SK-N-SH treated with all-trans-retinoic acid at 6 μM for 48 hours (cell line): ENCODE data around the gene DGKG.

Experiments used
- ATAC-seq: fragments of 200-7000 bp; cut with Tn5 transposase; 3 replicates; pipeline ENCODE4 v1.9.1; 2020; ENCODE audit warnings: mild to moderate bottlenecking, moderate library complexity
- ARNTL ChIP-seq: fragments of 450-650 bp; formaldehyde crosslinking; IDR thresholded peaks from 2 replicates; pipeline ENCODE4 v1.5.0; 2020; ENCODE audit warnings: low read depth, mild to moderate bottlenecking, moderate library complexity, borderline replicate concordance
- BACH2 ChIP-seq: fragments of 250-450 bp; sonication (Bioruptor Pico); IDR thresholded peaks from 2 replicates; pipeline ENCODE4 v1.9.0; 2021; ENCODE audit warnings: mild to moderate bottlenecking, borderline replicate concordance
- CREB5 ChIP-seq: fragments of 250-450 bp; sonication (Bioruptor Pico); IDR thresholded peaks from 2 replicates; pipeline ENCODE4 v1.5.1; 2020; ENCODE audit warnings: low read depth, mild to moderate bottlenecking, moderate library complexity
- CSDC2 ChIP-seq: fragments of 250-450 bp; sonication (Bioruptor Pico); IDR thresholded peaks from 2 replicates; pipeline ENCODE4 v1.5.0; 2020; ENCODE audit warnings: mild to moderate bottlenecking, moderate library complexity
- CSRNP3 ChIP-seq: fragments of 250-450 bp; sonication (Bioruptor Pico); IDR thresholded peaks from 2 replicates; pipeline ENCODE4 v1.5.1; 2021; ENCODE audit warnings: mild to moderate bottlenecking, moderate library complexity
- ESRRG ChIP-seq: fragments of 250-450 bp; sonication (Bioruptor Pico); IDR thresholded peaks from 2 replicates; pipeline ENCODE4 v1.6.1; 2021; ENCODE audit warnings: mild to moderate bottlenecking
- GLIS3 ChIP-seq: fragments of 250-450 bp; sonication (Bioruptor Pico); IDR thresholded peaks from 2 replicates; pipeline ENCODE4 v1.5.0; 2020; ENCODE audit warnings: mild to moderate bottlenecking, moderate library complexity
- ISL1 ChIP-seq: fragments of 250-450 bp; sonication (Bioruptor Pico); IDR thresholded peaks from 2 replicates; pipeline ENCODE4 v2.1.2; 2022; ENCODE audit warnings: mild to moderate bottlenecking, moderate library complexity
- OSR1 ChIP-seq: fragments of 250-450 bp; sonication (Bioruptor Pico); IDR thresholded peaks from 2 replicates; pipeline ENCODE4 v1.8.0; 2022; ENCODE audit warnings: moderate library complexity, mild to moderate bottlenecking, inconsistent platforms
- PATZ1 ChIP-seq: fragments of 250-450 bp; sonication (Bioruptor Pico); IDR thresholded peaks from 2 replicates; pipeline ENCODE4 v1.8.0; 2020; ENCODE audit warnings: mild to moderate bottlenecking, moderate library complexity, borderline replicate concordance
- PPARA ChIP-seq: fragments of 250-450 bp; sonication (Bioruptor Pico); IDR thresholded peaks from 2 replicates; pipeline ENCODE4 v1.5.0; 2020; ENCODE audit warnings: mild to moderate bottlenecking, borderline replicate concordance
- RARB ChIP-seq: fragments of 250-450 bp; sonication (Bioruptor Pico); IDR thresholded peaks from 2 replicates; pipeline ENCODE4 v1.8.0; 2021; ENCODE audit warnings: mild to moderate bottlenecking, moderate library complexity
- SNAI2 ChIP-seq: fragments of 250-450 bp; sonication (Bioruptor Pico); IDR thresholded peaks from 2 replicates; pipeline ENCODE4 v1.5.0; 2020; ENCODE audit warnings: mild to moderate bottlenecking, moderate library complexity
- TCF4 ChIP-seq: fragments of 250-450 bp; sonication (Bioruptor Pico); IDR thresholded peaks from 2 replicates; pipeline ENCODE4 v1.8.0; 2021; ENCODE audit warnings: mild to moderate bottlenecking, moderate library complexity, borderline replicate concordance
- TOX ChIP-seq: fragments of 250-450 bp; sonication (Bioruptor Pico); IDR thresholded peaks from 2 replicates; pipeline ENCODE4 v1.8.0; 2021; ENCODE audit warnings: mild to moderate bottlenecking, moderate library complexity, borderline replicate concordance
- TSHZ2 ChIP-seq: fragments of 250-450 bp; sonication (Bioruptor Pico); IDR thresholded peaks from 2 replicates; pipeline ENCODE4 v1.5.0; 2020; ENCODE audit warnings: mild to moderate bottlenecking, moderate library complexity
- ZC3H10 ChIP-seq: fragments of 250-450 bp; sonication (Bioruptor Pico); IDR thresholded peaks from 2 replicates; pipeline ENCODE4 v1.5.1; 2021; ENCODE audit warnings: mild to moderate bottlenecking, moderate library complexity
- ZFP3 ChIP-seq: fragments of 250-450 bp; sonication (Bioruptor Pico); IDR thresholded peaks from 2 replicates; pipeline ENCODE4 v1.5.0; 2020; ENCODE audit warnings: mild to moderate bottlenecking, moderate library complexity
- ZFP30 ChIP-seq: fragments of 450-650 bp; formaldehyde crosslinking; IDR thresholded peaks from 2 replicates; pipeline ENCODE4 v1.5.0; 2022; ENCODE audit warnings: mild to moderate bottlenecking, moderate library complexity
- ZNF565 ChIP-seq: fragments of 450-650 bp; formaldehyde crosslinking; conservative IDR thresholded peaks from 2 replicates; pipeline ENCODE4 v1.5.0; 2020; ENCODE audit warnings: low read depth, mild to moderate bottlenecking, moderate library complexity
- ZNF70 ChIP-seq: fragments of 450-650 bp; formaldehyde crosslinking; IDR thresholded peaks from 2 replicates; pipeline ENCODE4 v1.5.0; 2020; ENCODE audit warnings: mild to moderate bottlenecking, moderate library complexity
- ZNF8 ChIP-seq: fragments of 450-650 bp; formaldehyde crosslinking; IDR thresholded peaks from 2 replicates; pipeline ENCODE4 v1.5.0; 2020; ENCODE audit warnings: mild to moderate bottlenecking, moderate library complexity

Gene DGKG

GRCh38 chr3:186200726-186201125 is 161.3 kb downstream of the DGKG start:
- ATAC-seq = no peak
- TF ChIP-seq CSDC2 (no peak), PPARA (CRISPR knock-in tag) (no peak), ZC3H10 (CRISPR knock-in tag) (no peak), RARB (CRISPR knock-in tag) (no peak), OSR1 (no peak), ZFP30 (CRISPR knock-in tag) (no peak), CREB5 (CRISPR knock-in tag) (no peak), GLIS3 (CRISPR knock-in tag) (no peak), PATZ1 (no peak), ZFP3 (CRISPR knock-in tag) (no peak), SNAI2 (no peak), TOX (no peak), TSHZ2 (CRISPR knock-in tag) (no peak), ISL1 (no peak), TCF4 (CRISPR knock-in tag) (no peak), ARNTL (CRISPR knock-in tag) (no peak), ZNF8 (CRISPR knock-in tag) (no peak), ESRRG (CRISPR knock-in tag) (no peak), CSRNP3 (CRISPR knock-in tag) (no peak), ZNF565 (CRISPR knock-in tag) (no peak)

- no peak for ATAC-seq
- TF ChIP-seq ZNF8 (CRISPR knock-in tag) = no peak
- TF ChIP-seq ISL1 = no peak
- TF ChIP-seq ARNTL (CRISPR knock-in tag) = no peak
- no peak for TF ChIP-seq BACH2
- no peak for TF ChIP-seq ESRRG (CRISPR knock-in tag)
- no peak for TF ChIP-seq TOX
- no peak for TF ChIP-seq RARB (CRISPR knock-in tag)
Measured at GRCh38 chr3:186198442-186198841, 163.6 kb downstream of the DGKG start.

GRCh38 chr3:186194451-186194811 is 167.6 kb downstream of the DGKG start:
- TF ChIP-seq ARNTL (CRISPR knock-in tag) (no peak), ZNF565 (CRISPR knock-in tag) (no peak), ZNF8 (CRISPR knock-in tag) (no peak), SNAI2 (no peak), BACH2 (no peak), CSRNP3 (CRISPR knock-in tag) (no peak), ZFP3 (CRISPR knock-in tag) (no peak), ZNF70 (no peak), ZFP30 (CRISPR knock-in tag) (no peak), ZC3H10 (CRISPR knock-in tag) (no peak), TOX (no peak), ESRRG (CRISPR knock-in tag) (no peak), CREB5 (CRISPR knock-in tag) (no peak), GLIS3 (CRISPR knock-in tag) (no peak), ISL1 (no peak)

More at GRCh38 chr3:186194451-186194811, 167.6 kb downstream of the DGKG start:
- no peak for ATAC-seq
